Measurements from ENCODE around the gene SLC16A12. TPM values are rescaled to one million over a fixed set of nuclear protein-coding genes. Genes with fewer than 3 reads are reported as not detected.

Gene SLC16A12
- total and polyA plus RNA-seq, 2 of the 4 experiments (the other 2 are of a cell fraction): 1.4 to 1.6 TPM

DNA sequence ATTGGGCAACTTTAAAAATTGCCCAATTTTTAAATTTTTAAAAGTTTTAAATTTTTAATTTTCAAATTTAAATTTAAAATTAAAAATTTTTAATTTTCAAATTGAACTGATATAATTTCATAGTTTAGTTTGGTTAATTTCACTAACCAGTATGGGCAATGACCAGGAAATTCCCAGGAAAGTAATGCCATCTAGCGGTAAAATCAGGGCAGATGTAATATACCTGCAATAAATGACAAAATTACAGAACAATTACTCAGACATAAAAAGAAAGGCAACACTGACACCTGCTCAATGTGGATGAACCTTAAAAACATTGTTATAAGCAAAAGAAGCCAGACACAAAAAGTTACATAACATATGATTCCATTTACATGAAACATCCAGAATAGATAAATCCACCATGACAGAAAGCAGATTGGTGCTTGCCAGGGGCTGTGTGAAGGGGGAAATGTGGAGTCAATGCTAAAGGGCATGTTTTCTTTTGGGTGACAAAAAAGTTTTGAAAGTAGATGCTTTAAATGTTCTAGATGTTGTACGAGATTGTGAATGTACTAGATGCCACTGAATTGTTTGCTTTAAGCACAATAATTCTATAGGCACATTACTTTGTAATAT is 28.6 kb upstream of the SLC16A12 start:
- intact Hi-C loops (cut with micrococcal nuclease) (loop anchor here (1.0 to 2.0 kb wide), 3 partner anchors 98 to 138 kb away; partner anchors contain the start of gene KIF20B), dilution Hi-C loops (cut with HindIII; ENCODE audit: low sequenced_read_pairs, unreplicated experiment) (no loop called here), in situ Hi-C loops (cut with MboI; ENCODE audit: low sequenced_read_pairs) (loop anchor here (5.0 kb wide), 1 partner anchor 137 kb away; no protein-coding TSS in a partner anchor)
- Histone ChIP-seq H3K9me3 (ENCODE audit: control insufficient read depth, insufficient read depth, low read length) (no peaks in the 10 kb centered on the region), H3K14ac (replicated peaks; ENCODE audit: low read depth, low read length) (no peak overlapping the region), H2BK5ac (ENCODE audit: low read depth, low read length, poor library complexity, severe bottlenecking) (no peak overlapping the region), H2BK15ac (ENCODE audit: low read depth, low read length) (no peak overlapping the region), H2BK20ac (ENCODE audit: low read depth, low read length) (no peak overlapping the region), H4K91ac (ENCODE audit: insufficient read depth, low read depth, low read length) (no peak overlapping the region), H3K36me3 (ENCODE audit: control insufficient read depth, insufficient read depth, low read length) (no peaks in the 10 kb centered on the region), H3K27me3 (ENCODE audit: control insufficient read depth, insufficient read depth, low read length) (no peaks in the 10 kb centered on the region), H3K4ac (ENCODE audit: low read depth, low read length) (no peak overlapping the region), H2AFZ (replicated peaks; ENCODE audit: low read length, poor library complexity) (no peak overlapping the region), H2BK120ac (ENCODE audit: low read depth, low read length) (no peak overlapping the region), H3K27ac (ENCODE audit: insufficient read depth, low read length) (no peak overlapping the region), H3K56ac (ENCODE audit: extremely low read depth, insufficient read depth, low read length) (no peak overlapping the region), H3K9ac (ENCODE audit: low read depth, low read length) (no peak overlapping the region), H3K18ac (ENCODE audit: low read depth, low read length) (no peak overlapping the region), H3K4me3 (ENCODE audit: insufficient read depth, low read depth, low read length) (no peak overlapping the region), H4K5ac (ENCODE audit: low read depth, low read length) (no peak overlapping the region), H2AK5ac (ENCODE audit: low read depth, low read length) (0 out of 2 replicates have a peak overlapping the region, but pooled peaks have one; percentile 7), H3K9me1 (ENCODE audit: insufficient read depth, low read length) (no peaks in the 10 kb centered on the region), H3K4me2 (ENCODE audit: low read depth, low read length) (no peak overlapping the region), H3K4me1 (ENCODE audit: control insufficient read depth, insufficient read depth, low read length) (no peaks in the 10 kb centered on the region; the same call in 1 of the 2 replicates), H4K8ac (ENCODE audit: low read depth in 2 of 2, low read length in 2 of 2) (no peak overlapping the region), H2AK9ac (replicated peaks; ENCODE audit: low read depth, low read length, poor library complexity) (no peak overlapping the region), H4K20me1 (ENCODE audit: insufficient read depth, low read length) (no peaks in the 10 kb centered on the region), H3K79me1 (ENCODE audit: low read depth in 1 of 2, low read length in 2 of 2) (no peaks in the 10 kb centered on the region), H3K23ac (ENCODE audit: low read depth, low read length) (no peak overlapping the region)
- WGBS, 2 experiments (ENCODE audit: extremely low coverage in 2 of 2, insufficient read length in 1 of 2): no CpG with 5 or more reads among the region's 2 CpGs
- ATAC-seq (ENCODE audit: low read depth) (peak; percentile 75), DNase-seq (peak; percentile 60)
- no TSS peak for BruUV-seq (replicated peaks)
- TF ChIP-seq, protein P1, sequence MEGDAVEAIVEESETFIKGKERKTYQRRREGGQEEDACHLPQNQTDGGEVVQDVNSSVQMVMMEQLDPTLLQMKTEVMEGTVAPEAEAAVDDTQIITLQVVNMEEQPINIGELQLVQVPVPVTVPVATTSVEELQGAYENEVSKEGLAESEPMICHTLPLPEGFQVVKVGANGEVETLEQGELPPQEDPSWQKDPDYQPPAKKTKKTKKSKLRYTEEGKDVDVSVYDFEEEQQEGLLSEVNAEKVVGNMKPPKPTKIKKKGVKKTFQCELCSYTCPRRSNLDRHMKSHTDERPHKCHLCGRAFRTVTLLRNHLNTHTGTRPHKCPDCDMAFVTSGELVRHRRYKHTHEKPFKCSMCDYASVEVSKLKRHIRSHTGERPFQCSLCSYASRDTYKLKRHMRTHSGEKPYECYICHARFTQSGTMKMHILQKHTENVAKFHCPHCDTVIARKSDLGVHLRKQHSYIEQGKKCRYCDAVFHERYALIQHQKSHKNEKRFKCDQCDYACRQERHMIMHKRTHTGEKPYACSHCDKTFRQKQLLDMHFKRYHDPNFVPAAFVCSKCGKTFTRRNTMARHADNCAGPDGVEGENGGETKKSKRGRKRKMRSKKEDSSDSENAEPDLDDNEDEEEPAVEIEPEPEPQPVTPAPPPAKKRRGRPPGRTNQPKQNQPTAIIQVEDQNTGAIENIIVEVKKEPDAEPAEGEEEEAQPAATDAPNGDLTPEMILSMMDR (conservative IDR thresholded peaks at IDR 0.05; ENCODE audit: low read depth, low read length): peak; percentile 85
- TF ChIP-seq FOS (IDR thresholded peaks at IDR 0.05; ENCODE audit: low read depth, low read length): no peak
- peak; percentile 95 for TF ChIP-seq RAD21 (IDR thresholded peaks at IDR 0.05; ENCODE audit: low read length)
- peak; percentile 95 for TF ChIP-seq SMC3 (IDR thresholded peaks at IDR 0.05; ENCODE audit: low read depth, low read length)
- ChIA-PET POLR2A (ENCODE audit: unreplicated experiment) (no interaction called here), CTCF (interaction anchor here (1.0 kb wide), 1 partner anchor 137 kb away, joined by 3 read pairs; no protein-coding TSS in a partner anchor)

Measured in IMR-90 (cell line).